Endothelial cell of umbilical vein (primary cell): Measurements from ENCODE around the gene NIF3L1. TPM values are rescaled to one million over a fixed set of nuclear protein-coding genes. Genes with fewer than 3 reads are reported as not detected.
"Not testable (repeated sequence)": the region's sequence is repeated elsewhere in the genome, so short reads cannot be mapped to it uniquely, and the experiment has no call there.

Source experiments
- BruUV-seq: library from RNA; stranded (reverse); fragments of 400-500 nt; replicated peaks from 2 replicates; lab custom pipeline; 2021; lab: Mats Ljungman, UMichigan
- CTCF ChIA-PET: fragments of 300-600, 350-600 bp; sonication (Branson Sonifier 250); formaldehyde crosslinking; loops from one replicate; lab custom pipeline; 2021; ENCODE audit warnings: antibody characterized with exemption, inconsistent platforms; lab: Charles Lee
- POLR2A ChIA-PET: fragments of 300-600, 350-600 bp; sonication (Branson Sonifier 250); formaldehyde crosslinking; loops from one replicate; lab custom pipeline; 2021; ENCODE audit warnings: antibody characterized with exemption, inconsistent platforms; lab: Charles Lee
- DNase-seq: peaks from one replicate; pipeline ENCODE4 v3.0.0-alpha.2; 2011; ENCODE audit warnings: low read depth, low spot score
- FAIRE-seq: peaks from 2 replicates; lab custom pipeline; 2011; peaks lifted over from hg19 to GRCh38; lab: Jason Lieb, UNC
- H2AFZ ChIP-seq: 2 replicates; pipeline ENCODE4 v1.6.0; 2012; ENCODE audit warnings: low read depth, low read length, control low read depth, inconsistent platforms
- H3K27ac ChIP-seq: 2 replicates; pipeline ENCODE4 v1.5.1; 2011; ENCODE audit warnings: low read depth, mild to moderate bottlenecking, control low read depth, low read length, moderate library complexity; ENCODE audit not compliant: insufficient read depth
- H3K27me3 ChIP-seq, 2 experiments: 2 replicates each; pipeline versions ENCODE4 v1.6.0 to v1.6.1; 2011; ENCODE audit warnings: low read length in 2 of 2, mixed read lengths in 1 of 2; ENCODE audit not compliant: control insufficient read depth in 2 of 2, insufficient read depth in 2 of 2
- H3K36me3 ChIP-seq, 2 experiments: 2 replicates in 1 of 2; 3 replicates in 1 of 2; pipeline ENCODE4 v1.5.1; 2011; ENCODE audit warnings: low read length in 2 of 2, mild to moderate bottlenecking in 1 of 2, moderate library complexity in 1 of 2; ENCODE audit not compliant: control insufficient read depth in 2 of 2, insufficient read depth in 2 of 2; ENCODE audit errors: extremely low read depth in 1 of 2
- H3K4me1 ChIP-seq: 3 replicates; pipeline ENCODE4 v1.5.1; 2011; ENCODE audit warnings: mild to moderate bottlenecking, low read length; ENCODE audit not compliant: control insufficient read depth, insufficient read depth; ENCODE audit errors: extremely low read depth
- H3K4me2 ChIP-seq: 2 replicates; pipeline ENCODE4 v1.6.1; 2011; ENCODE audit warnings: low read length, control low read depth, mixed read lengths; ENCODE audit not compliant: insufficient read depth
- H3K4me3 ChIP-seq, 3 experiments: fragments of 200-600 bp in 1 of 3; sonication (generic), shearing (Covaris generic) in 1 of 3; replicated peaks in 1 of 3; 2 replicates each; pipeline ENCODE4 v1.5.1; 2011 to 2016; ENCODE audit warnings: control low read depth in 3 of 3, low read length in 3 of 3, mild to moderate bottlenecking in 2 of 3, inconsistent platforms in 1 of 3, low read depth in 1 of 3, moderate library complexity in 1 of 3; ENCODE audit not compliant: insufficient read depth in 1 of 3
- H3K79me2 ChIP-seq: 2 replicates; pipeline ENCODE4 v1.6.0; 2012; ENCODE audit warnings: low read length, inconsistent platforms; ENCODE audit not compliant: control insufficient read depth, insufficient read depth
- H3K9ac ChIP-seq: replicated peaks from 2 replicates; pipeline ENCODE3; 2011; ENCODE audit warnings: low read length, control low read depth; ENCODE audit not compliant: insufficient read depth; ENCODE audit errors: extremely low read depth
- H3K9me1 ChIP-seq: replicated peaks from 3 replicates; pipeline ENCODE4 v1.6.0; 2011; ENCODE audit warnings: mild to moderate bottlenecking, low read length; ENCODE audit not compliant: control insufficient read depth, insufficient read depth; ENCODE audit errors: extremely low read depth
- H3K9me3 ChIP-seq: replicated peaks from 2 replicates; pipeline ENCODE4 v1.5.1; 2012; ENCODE audit warnings: low read length, inconsistent platforms; ENCODE audit not compliant: control insufficient read depth, insufficient read depth
- H4K20me1 ChIP-seq: replicated peaks from 2 replicates; pipeline ENCODE3; 2011; ENCODE audit warnings: mild to moderate bottlenecking, low read length; ENCODE audit not compliant: control insufficient read depth, insufficient read depth; ENCODE audit errors: extremely low read depth
- EZH2 ChIP-seq: IDR thresholded peaks from 2 replicates; pipeline ENCODE4 v1.6.1; 2012; ENCODE audit warnings: borderline replicate concordance, low read depth, mild to moderate bottlenecking, moderate library complexity, low read length, inconsistent platforms; ENCODE audit not compliant: severe bottlenecking
- FOS ChIP-seq: IDR thresholded peaks from 2 replicates; pipeline ENCODE4 v1.6.1; 2011; ENCODE audit warnings: mild to moderate bottlenecking, low read length, moderate library complexity, borderline replicate concordance; ENCODE audit not compliant: insufficient read depth
- GATA2 ChIP-seq: IDR thresholded peaks from 2 replicates; pipeline ENCODE4 v1.7.0; 2011; ENCODE audit warnings: low read depth, mild to moderate bottlenecking, moderate library complexity, mixed read lengths, low read length; ENCODE audit not compliant: insufficient read length, insufficient read depth
- JUN ChIP-seq: IDR thresholded peaks from 2 replicates; pipeline ENCODE4 v1.6.1; 2011; ENCODE audit warnings: borderline replicate concordance, low read depth; ENCODE audit not compliant: insufficient read length, insufficient read depth
- MYC ChIP-seq: IDR thresholded peaks from one replicate; pipeline ENCODE4 v1.6.1; 2011; ENCODE audit warnings: mild to moderate bottlenecking, low read depth, low read length
- POLR2A ChIP-seq: IDR thresholded peaks from 2 replicates; pipeline ENCODE4 v1.6.1; 2012; ENCODE audit warnings: low read depth, mild to moderate bottlenecking, control low read depth, low read length
- POLR2AphosphoS5 ChIP-seq: IDR thresholded peaks from 2 replicates; pipeline ENCODE4 v1.6.1; 2012; ENCODE audit warnings: low read depth, mild to moderate bottlenecking, control low read depth, low read length, moderate library complexity; ENCODE audit not compliant: insufficient read depth
- dilution Hi-C: fragments of 300-500 bp; cut with MboI; formaldehyde crosslinking; loops from one replicate; pipeline ENCODE4 v1.15.0; 2019; ENCODE audit warnings: low sequenced_read_pairs; ENCODE audit not compliant: extremely low pct_ligation_motif_present
- intact Hi-C: fragments of 100-400 bp; cut with micrococcal nuclease; formaldehyde crosslinking; loops from one replicate; pipeline ENCODE4 v1.10.0; 2022
- polyA plus RNA-seq, 4 experiments: library from polyadenylated mRNA; depleted of rRNA in 3 of 4; stranded (reverse) in 3 of 4; unstranded in 1 of 4; fragments of >200 nt; gene quantifications; 2 replicates each; pipeline versions ENCODE4 v1.2.1 to v1.2.3, GENCODE V29; 2011 to 2012; ENCODE audit warnings: missing spikeins in 1 of 4
- total RNA-seq: library from RNA; stranded (reverse); gene quantifications from 2 replicates; pipeline ENCODE4 v1.2.3, GENCODE V29; 2021
- TF ChIP-seq, protein P1 (sequence below): IDR thresholded peaks from 2 replicates; pipeline ENCODE4 v1.6.1; 2011; ENCODE audit not compliant: insufficient read depth, insufficient read length
- TF ChIP-seq, protein P2 (sequence below), 2 donors: IDR thresholded peaks; 1 replicate in 1 of 2; 2 replicates in 1 of 2; pipeline ENCODE4 v1.5.1; 2011; ENCODE audit warnings: low read length in 2 of 2, mild to moderate bottlenecking in 2 of 2, moderate library complexity in 2 of 2, control low read depth in 1 of 2, inconsistent platforms in 1 of 2, low read depth in 1 of 2; ENCODE audit not compliant: insufficient read depth in 1 of 2; ENCODE audit errors: extremely low read depth in 1 of 2

NIF3L1 gene
- total and polyA plus RNA-seq, 2 donors (not counting 3 experiments of a cell fraction or from before 2014, with no cell fraction given) = 16.3 to 37.5 TPM

DNA sequence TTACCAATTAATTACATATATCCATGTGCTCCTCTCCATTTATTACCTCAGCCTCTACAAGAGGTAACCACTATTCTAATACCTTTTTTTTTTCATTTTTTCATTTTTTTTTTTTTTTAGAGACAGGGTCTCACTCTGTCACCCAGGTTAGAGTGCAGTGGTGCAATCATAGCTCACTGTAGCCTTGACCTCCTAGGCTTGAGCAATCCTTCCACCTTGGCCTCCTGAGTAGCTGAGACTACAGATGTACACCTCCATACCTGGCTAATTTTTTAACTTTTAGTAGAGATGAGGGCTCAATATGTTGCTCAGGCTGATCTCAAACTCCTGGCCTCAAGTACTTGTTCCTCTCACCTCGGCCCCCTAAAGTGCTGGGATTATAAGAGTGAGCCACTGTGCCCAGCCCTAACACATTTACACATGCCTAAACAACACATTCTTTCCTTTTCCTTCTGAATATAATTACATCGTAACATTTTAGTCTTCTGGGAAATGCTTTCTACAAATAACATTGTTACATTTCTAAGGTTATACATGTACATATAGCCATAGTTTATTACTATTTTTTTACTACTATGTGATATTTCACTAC, 10.8 kb upstream of the NIF3L1 start:
- FAIRE-seq (no peak), DNase-seq (no peak)
- ChIA-PET CTCF (no interaction called here), POLR2A (no interaction called here)
- Histone ChIP-seq H3K4me2 (no peak overlapping the region), H3K9me1 (no peaks in the 10 kb centered on the region), H3K79me2 (no peaks in the 10 kb centered on the region), H4K20me1 (no peaks in the 10 kb centered on the region), H3K9me3 (no peaks in the 10 kb centered on the region), H3K4me3 (no peak overlapping the region), H3K27me3 (no peaks in the 10 kb centered on the region), H3K4me1 (no peaks in the 10 kb centered on the region), H3K36me3 (peaks cover 2 to 4% of the 10 kb centered on the region in 2 experiments), H3K27ac (no peak overlapping the region), H2AFZ (no peak overlapping the region), H3K9ac (no peak overlapping the region)
- TF ChIP-seq MYC = no peak
- TF ChIP-seq GATA2 = no peak
- TF ChIP-seq EZH2 = no peak
- TF ChIP-seq, protein P1, sequence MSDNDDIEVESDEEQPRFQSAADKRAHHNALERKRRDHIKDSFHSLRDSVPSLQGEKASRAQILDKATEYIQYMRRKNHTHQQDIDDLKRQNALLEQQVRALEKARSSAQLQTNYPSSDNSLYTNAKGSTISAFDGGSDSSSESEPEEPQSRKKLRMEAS = no peak
- TF ChIP-seq POLR2A = no peak
- TF ChIP-seq, protein P2, sequence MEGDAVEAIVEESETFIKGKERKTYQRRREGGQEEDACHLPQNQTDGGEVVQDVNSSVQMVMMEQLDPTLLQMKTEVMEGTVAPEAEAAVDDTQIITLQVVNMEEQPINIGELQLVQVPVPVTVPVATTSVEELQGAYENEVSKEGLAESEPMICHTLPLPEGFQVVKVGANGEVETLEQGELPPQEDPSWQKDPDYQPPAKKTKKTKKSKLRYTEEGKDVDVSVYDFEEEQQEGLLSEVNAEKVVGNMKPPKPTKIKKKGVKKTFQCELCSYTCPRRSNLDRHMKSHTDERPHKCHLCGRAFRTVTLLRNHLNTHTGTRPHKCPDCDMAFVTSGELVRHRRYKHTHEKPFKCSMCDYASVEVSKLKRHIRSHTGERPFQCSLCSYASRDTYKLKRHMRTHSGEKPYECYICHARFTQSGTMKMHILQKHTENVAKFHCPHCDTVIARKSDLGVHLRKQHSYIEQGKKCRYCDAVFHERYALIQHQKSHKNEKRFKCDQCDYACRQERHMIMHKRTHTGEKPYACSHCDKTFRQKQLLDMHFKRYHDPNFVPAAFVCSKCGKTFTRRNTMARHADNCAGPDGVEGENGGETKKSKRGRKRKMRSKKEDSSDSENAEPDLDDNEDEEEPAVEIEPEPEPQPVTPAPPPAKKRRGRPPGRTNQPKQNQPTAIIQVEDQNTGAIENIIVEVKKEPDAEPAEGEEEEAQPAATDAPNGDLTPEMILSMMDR (IDR thresholded peaks at IDR 0.05; ENCODE audit: extremely low read depth in 1 of 2, insufficient read depth in 1 of 2, low read depth in 1 of 2, low read length in 2 of 2) = no peak
- no peak for TF ChIP-seq POLR2AphosphoS5
- no peak for TF ChIP-seq JUN
- no peak for TF ChIP-seq FOS
- intact Hi-C loops (no loop called here), dilution Hi-C loops (no loop called here)
- BruUV-seq = no TSS peak

GRCh38 chr2:200881715-200882249, 7.4 kb upstream of the NIF3L1 start:
- H3K79me2 ChIP-seq, H4K20me1 ChIP-seq, BruUV-seq, H3K9me1 ChIP-seq, H3K4me3 ChIP-seq, FAIRE-seq, POLR2A ChIA-PET, H3K4me2 ChIP-seq, intact Hi-C loops, DNase-seq, H3K27ac ChIP-seq, H2AFZ ChIP-seq, CTCF ChIA-PET, H3K4me1 ChIP-seq, H3K27me3 ChIP-seq, H3K9ac ChIP-seq, H3K36me3 ChIP-seq, dilution Hi-C loops, H3K9me3 ChIP-seq: not testable (repeated sequence)
